Measurements from ENCODE around the gene NAT14. TPM values are rescaled to one million over a fixed set of nuclear protein-coding genes. Genes with fewer than 3 reads are reported as not detected.

The NAT14 gene
- polyA plus RNA-seq, 2 of the 4 experiments (the other 2 are of a cell fraction): 16.8 to 50.3 TPM

DNA sequence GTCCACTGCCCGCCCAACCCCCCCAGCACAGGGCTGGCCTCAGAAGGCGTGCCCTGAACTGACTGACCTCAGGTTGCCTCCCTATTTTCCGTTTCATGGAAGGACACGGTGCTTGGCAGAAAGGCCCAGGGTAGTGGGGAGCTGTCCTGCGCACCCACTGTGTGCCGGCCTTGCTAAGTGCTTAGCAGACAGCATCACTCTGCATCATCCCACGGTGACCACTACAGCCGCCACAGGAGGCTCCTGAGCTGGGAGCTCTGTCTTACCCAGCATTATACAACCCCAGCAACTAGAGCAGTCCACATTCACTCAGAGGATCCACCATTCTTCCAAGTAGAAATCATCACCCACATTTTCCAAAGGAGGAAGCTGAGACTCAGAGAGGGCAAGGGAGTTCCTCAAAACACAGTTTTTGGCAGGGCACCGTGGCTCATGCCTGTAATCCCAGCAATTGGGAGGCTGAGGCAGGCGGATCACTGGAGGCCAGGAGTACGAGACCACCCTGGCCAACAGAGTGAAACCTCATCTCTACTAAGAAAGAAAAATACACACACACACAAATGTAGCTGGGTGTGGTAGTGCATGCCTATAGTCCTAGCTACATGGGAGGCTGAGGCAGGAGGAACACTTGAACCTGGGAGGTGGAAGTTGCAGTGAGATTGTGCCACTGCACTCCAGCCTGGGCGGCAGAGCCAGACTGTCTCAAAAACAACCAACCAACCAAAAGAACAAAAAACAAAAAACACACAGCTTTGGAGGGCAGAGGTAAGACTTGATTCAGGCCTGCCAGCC is 50.4 kb downstream of the NAT14 start:
- no peak for DNase-seq (ENCODE audit: low read depth in 1 of 2, low spot score in 1 of 2)
- Histone ChIP-seq H3K4me2 (no peak overlapping the region), H3K4me1 (peaks cover 30% of the 10 kb centered on the region), H3K9me3 (no peaks in the 10 kb centered on the region), H3K27ac (peak overlapping the region in 1 of 2 experiments; percentile 80; a peak in 3 of 6 replicates), H3K4me3 (no peak overlapping the region)
- TF ChIP-seq HOXB13 (CRISPR knock-in tag; IDR thresholded peaks at IDR 0.05; ENCODE audit: low read depth) (no peak), POLR2A (IDR thresholded peaks at IDR 0.05; ENCODE audit: low read length) (no peak), TFCP2L1 (CRISPR knock-in tag; IDR thresholded peaks at IDR 0.05) (no peak), FOSB (CRISPR knock-in tag; IDR thresholded peaks at IDR 0.05) (no peak), EP300 (IDR thresholded peaks at IDR 0.05) (no peak), JUN (IDR thresholded peaks at IDR 0.05) (no peak), BHLHE40 (IDR thresholded peaks at IDR 0.05; ENCODE audit: low read depth, low read length) (no peak), ZC3H11A (IDR thresholded peaks at IDR 0.05) (no peak), ESRRA (IDR thresholded peaks at IDR 0.05; ENCODE audit: borderline replicate concordance, low read length) (no peak), GATA3 (IDR thresholded peaks at IDR 0.05; ENCODE audit: borderline replicate concordance) (no peak), HEYL (CRISPR knock-in tag; IDR thresholded peaks at IDR 0.05) (no peak), RNF2 (IDR thresholded peaks at IDR 0.05; ENCODE audit: borderline replicate concordance, low read depth) (no peak), RAD21 (conservative IDR thresholded peaks at IDR 0.05 in 1 of 2, IDR thresholded peaks at IDR 0.05 in 1 of 2) (no peak), TP53 (CRISPR knock-in tag; IDR thresholded peaks at IDR 0.05) (no peak), EHF (CRISPR knock-in tag; IDR thresholded peaks at IDR 0.05) (no peak), SMC3 (IDR thresholded peaks at IDR 0.05) (no peak)
- TF ChIP-seq, protein P1, sequence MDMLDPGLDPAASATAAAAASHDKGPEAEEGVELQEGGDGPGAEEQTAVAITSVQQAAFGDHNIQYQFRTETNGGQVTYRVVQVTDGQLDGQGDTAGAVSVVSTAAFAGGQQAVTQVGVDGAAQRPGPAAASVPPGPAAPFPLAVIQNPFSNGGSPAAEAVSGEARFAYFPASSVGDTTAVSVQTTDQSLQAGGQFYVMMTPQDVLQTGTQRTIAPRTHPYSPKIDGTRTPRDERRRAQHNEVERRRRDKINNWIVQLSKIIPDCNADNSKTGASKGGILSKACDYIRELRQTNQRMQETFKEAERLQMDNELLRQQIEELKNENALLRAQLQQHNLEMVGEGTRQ (IDR thresholded peaks at IDR 0.05): no peak
- TF ChIP-seq, protein P2, sequence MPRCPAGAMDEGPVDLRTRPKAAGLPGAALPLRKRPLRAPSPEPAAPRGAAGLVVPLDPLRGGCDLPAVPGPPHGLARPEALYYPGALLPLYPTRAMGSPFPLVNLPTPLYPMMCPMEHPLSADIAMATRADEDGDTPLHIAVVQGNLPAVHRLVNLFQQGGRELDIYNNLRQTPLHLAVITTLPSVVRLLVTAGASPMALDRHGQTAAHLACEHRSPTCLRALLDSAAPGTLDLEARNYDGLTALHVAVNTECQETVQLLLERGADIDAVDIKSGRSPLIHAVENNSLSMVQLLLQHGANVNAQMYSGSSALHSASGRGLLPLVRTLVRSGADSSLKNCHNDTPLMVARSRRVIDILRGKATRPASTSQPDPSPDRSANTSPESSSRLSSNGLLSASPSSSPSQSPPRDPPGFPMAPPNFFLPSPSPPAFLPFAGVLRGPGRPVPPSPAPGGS (IDR thresholded peaks at IDR 0.05): no peak
- TF ChIP-seq, protein P3, sequence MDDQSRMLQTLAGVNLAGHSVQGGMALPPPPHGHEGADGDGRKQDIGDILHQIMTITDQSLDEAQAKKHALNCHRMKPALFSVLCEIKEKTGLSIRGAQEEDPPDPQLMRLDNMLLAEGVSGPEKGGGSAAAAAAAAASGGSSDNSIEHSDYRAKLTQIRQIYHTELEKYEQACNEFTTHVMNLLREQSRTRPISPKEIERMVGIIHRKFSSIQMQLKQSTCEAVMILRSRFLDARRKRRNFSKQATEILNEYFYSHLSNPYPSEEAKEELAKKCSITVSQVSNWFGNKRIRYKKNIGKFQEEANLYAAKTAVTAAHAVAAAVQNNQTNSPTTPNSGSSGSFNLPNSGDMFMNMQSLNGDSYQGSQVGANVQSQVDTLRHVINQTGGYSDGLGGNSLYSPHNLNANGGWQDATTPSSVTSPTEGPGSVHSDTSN (IDR thresholded peaks at IDR 0.05): no peak
- TF ChIP-seq, protein P4, sequence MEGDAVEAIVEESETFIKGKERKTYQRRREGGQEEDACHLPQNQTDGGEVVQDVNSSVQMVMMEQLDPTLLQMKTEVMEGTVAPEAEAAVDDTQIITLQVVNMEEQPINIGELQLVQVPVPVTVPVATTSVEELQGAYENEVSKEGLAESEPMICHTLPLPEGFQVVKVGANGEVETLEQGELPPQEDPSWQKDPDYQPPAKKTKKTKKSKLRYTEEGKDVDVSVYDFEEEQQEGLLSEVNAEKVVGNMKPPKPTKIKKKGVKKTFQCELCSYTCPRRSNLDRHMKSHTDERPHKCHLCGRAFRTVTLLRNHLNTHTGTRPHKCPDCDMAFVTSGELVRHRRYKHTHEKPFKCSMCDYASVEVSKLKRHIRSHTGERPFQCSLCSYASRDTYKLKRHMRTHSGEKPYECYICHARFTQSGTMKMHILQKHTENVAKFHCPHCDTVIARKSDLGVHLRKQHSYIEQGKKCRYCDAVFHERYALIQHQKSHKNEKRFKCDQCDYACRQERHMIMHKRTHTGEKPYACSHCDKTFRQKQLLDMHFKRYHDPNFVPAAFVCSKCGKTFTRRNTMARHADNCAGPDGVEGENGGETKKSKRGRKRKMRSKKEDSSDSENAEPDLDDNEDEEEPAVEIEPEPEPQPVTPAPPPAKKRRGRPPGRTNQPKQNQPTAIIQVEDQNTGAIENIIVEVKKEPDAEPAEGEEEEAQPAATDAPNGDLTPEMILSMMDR (IDR thresholded peaks at IDR 0.05): no peak
- CTCF ChIA-PET: interaction anchor here (0.9 to 2.4 kb wide), 11 partner anchors 9 to 70 kb away, joined by 3 to 17 read pairs (median 5); partner anchors contain the start of gene ZNF865
- FAIRE-seq: no peak
- 81% methylated on average over 12 of the region's 12 CpGs for WGBS (ENCODE audit: missing lambda C conversion rate)
- POLR2A ChIA-PET: no interaction called here
- peak; percentile 36 to 44; a peak in 4 of 6 replicates for ATAC-seq

DNA sequence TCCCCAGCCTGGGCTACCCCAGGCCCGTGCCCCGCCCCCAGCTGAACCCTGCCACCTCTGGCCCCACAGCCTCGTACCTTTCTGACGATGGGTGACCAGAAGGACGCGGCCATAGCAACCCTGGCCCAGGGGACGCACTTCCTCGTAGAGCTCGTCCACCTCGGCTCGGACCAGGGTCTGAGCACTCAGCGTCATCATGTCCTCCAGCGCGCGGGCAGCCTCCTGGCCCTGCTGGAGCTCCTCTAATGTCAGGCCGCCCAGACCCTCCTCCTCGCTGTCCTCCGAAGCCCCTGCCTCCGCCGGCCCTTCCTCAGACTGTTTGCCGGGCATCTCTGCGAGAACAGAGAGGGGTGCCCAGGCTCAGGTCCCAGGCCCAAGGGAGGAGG is 51.0 kb downstream of the NAT14 start:
- FAIRE-seq: no peak
- H3K4me1 ChIP-seq: peaks cover 30% of the 10 kb centered on the region
- H3K9me3 ChIP-seq: no peaks in the 10 kb centered on the region
- ChIA-PET CTCF (interaction anchor here (0.9 to 2.4 kb wide), 10 partner anchors 10 to 70 kb away, joined by 3 to 17 read pairs (median 5); partner anchors contain the start of gene ZNF865), POLR2A (no interaction called here)
- 93% methylated on average over 22 of the region's 22 CpGs for WGBS (ENCODE audit: missing lambda C conversion rate)
- H3K4me3 ChIP-seq: no peak overlapping the region
- peak overlapping the region; percentile 35 for H3K4me2 ChIP-seq
- peak overlapping the region; percentile 68 to 80; a peak in 4 of 6 replicates for H3K27ac ChIP-seq
- TF ChIP-seq, protein P5, sequence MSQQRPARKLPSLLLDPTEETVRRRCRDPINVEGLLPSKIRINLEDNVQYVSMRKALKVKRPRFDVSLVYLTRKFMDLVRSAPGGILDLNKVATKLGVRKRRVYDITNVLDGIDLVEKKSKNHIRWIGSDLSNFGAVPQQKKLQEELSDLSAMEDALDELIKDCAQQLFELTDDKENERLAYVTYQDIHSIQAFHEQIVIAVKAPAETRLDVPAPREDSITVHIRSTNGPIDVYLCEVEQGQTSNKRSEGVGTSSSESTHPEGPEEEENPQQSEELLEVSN (IDR thresholded peaks at IDR 0.05; ENCODE audit: borderline replicate concordance, low read depth): no peak
- TF ChIP-seq RNF2 (IDR thresholded peaks at IDR 0.05; ENCODE audit: borderline replicate concordance, low read depth) (no peak), RAD21 (conservative IDR thresholded peaks at IDR 0.05 in 1 of 2, IDR thresholded peaks at IDR 0.05 in 1 of 2) (no peak), ZFP36 (IDR thresholded peaks at IDR 0.05; ENCODE audit: borderline replicate concordance, partially characterized antibody) (no peak), HOXB13 (CRISPR knock-in tag; IDR thresholded peaks at IDR 0.05; ENCODE audit: low read depth) (no peak), CHD2 (IDR thresholded peaks at IDR 0.05; ENCODE audit: low read length, partially characterized antibody) (no peak), PHF8 (IDR thresholded peaks at IDR 0.05; ENCODE audit: borderline replicate concordance, low read depth) (no peak), NPAS2 (CRISPR knock-in tag; IDR thresholded peaks at IDR 0.05; ENCODE audit: borderline replicate concordance) (no peak), RFX5 (IDR thresholded peaks at IDR 0.05) (no peak), NR3C1 (IDR thresholded peaks at IDR 0.05) (no peak), CHD4 (IDR thresholded peaks at IDR 0.05; ENCODE audit: borderline replicate concordance) (no peak)
- peak; percentile 9 to 23; a peak in 3 of 6 replicates for ATAC-seq
- DNase-seq (ENCODE audit: low read depth in 1 of 2, low spot score in 1 of 2): no peak
